GM12801 (cell line): Measurements from ENCODE around the gene SPI1.

Source experiments
- CTCF ChIP-seq: IDR thresholded peaks from one replicate; pipeline ENCODE4 v1.5.1; 2011; ENCODE audit warnings: control low read depth; ENCODE audit not compliant: insufficient read length; ENCODE audit errors: extremely low read depth

SPI1 gene

GRCh38 chr11:47409440-47410369, 31.4 kb upstream of the SPI1 start:
- no peak for TF ChIP-seq CTCF

- no peak for TF ChIP-seq CTCF
Measured at GRCh38 chr11:47408598-47409439, 30.5 kb upstream of the SPI1 start.

GRCh38 chr11:47407746-47408590, 29.6 kb upstream of the SPI1 start, which contains the start of gene SLC39A13:
TSS of gene SLC39A13 (plus strand) at chr11:47408590. CDS start at chr11:47410095, 1,505 bp downstream.
- TF ChIP-seq CTCF = no peak

GRCh38 chr11:47406896-47407745, 28.8 kb upstream of the SPI1 start:
- no peak for TF ChIP-seq CTCF

- TF ChIP-seq CTCF = no peak
Measured at GRCh38 chr11:47403571-47403970, 25.2 kb upstream of the SPI1 start.

- no peak for TF ChIP-seq CTCF
Measured at GRCh38 chr11:47403135-47403534, 24.8 kb upstream of the SPI1 start.
